Globus pallidus (tissue), 1 donor: ENCODE results near the gene UBL7.

Source experiments
- DNase-seq: peaks from one replicate; pipeline ENCODE4 v3.0.0-alpha.2; 2015; ENCODE audit warnings: low spot score

Gene UBL7

GRCh38 chr15:74408385-74408784 lies 52.6 kb downstream of the UBL7 start:
- no peak for DNase-seq

GRCh38 chr15:74406992-74407705 lies 53.8 kb downstream of the UBL7 start:
- no peak for DNase-seq

- no peak for DNase-seq
These were observed 54.4 kb downstream of the UBL7 start for GRCh38 chr15:74406517-74406916.

- DNase-seq, result no peak
These were observed 55.1 kb downstream of the UBL7 start for GRCh38 chr15:74405823-74406222.

- no peak for DNase-seq
These were observed 56.9 kb downstream of the UBL7 start for GRCh38 chr15:74403991-74404563.

GRCh38 chr15:74403588-74403919 lies 57.4 kb downstream of the UBL7 start:
- DNase-seq, result no peak

- no peak for DNase-seq
These were observed 57.9 kb downstream of the UBL7 start for GRCh38 chr15:74402873-74403587.

- DNase-seq, result no peak
These were observed 58.6 kb downstream of the UBL7 start for GRCh38 chr15:74402337-74402841.

GRCh38 chr15:74400915-74401757 lies 59.8 kb downstream of the UBL7 start:
- DNase-seq, result no peak

- no peak for DNase-seq
These were observed 60.6 kb downstream of the UBL7 start for GRCh38 chr15:74400313-74400860.

- DNase-seq, result no peak
These were observed 61.2 kb downstream of the UBL7 start for GRCh38 chr15:74399511-74400312.

- DNase-seq, result no peak
These were observed 61.9 kb downstream of the UBL7 start for GRCh38 chr15:74399100-74399499.

GRCh38 chr15:74398183-74398582 lies 62.8 kb downstream of the UBL7 start:
- no peak for DNase-seq

- DNase-seq, result no peak
These were observed 63.5 kb downstream of the UBL7 start for GRCh38 chr15:74397239-74398068.

- peak; percentile 55 for DNase-seq
These were observed 64.3 kb downstream of the UBL7 start for GRCh38 chr15:74396445-74397238.

- DNase-seq, result no peak
These were observed 64.9 kb downstream of the UBL7 start for GRCh38 chr15:74396146-74396438.
